Astrocyte (in vitro differentiated cells and primary cell): ENCODE results near the gene C6orf136. TPM values are rescaled to one million over a fixed set of nuclear protein-coding genes. Genes with fewer than 3 reads are reported as not detected.

Source experiments
- DNase-seq: peaks from one replicate; pipeline ENCODE4 v3.0.0-alpha.2; 2010; ENCODE audit warnings: low read depth
- FAIRE-seq: peaks from 2 replicates; lab custom pipeline; 2011; peaks lifted over from hg19 to GRCh38; lab: Jason Lieb, UNC
- H2AFZ ChIP-seq: 2 replicates; pipeline ENCODE4 v1.6.0; 2012; ENCODE audit warnings: low read depth, low read length, inconsistent platforms
- H3K27ac ChIP-seq: 2 replicates; pipeline ENCODE4 v1.5.1; 2011; ENCODE audit warnings: low read depth, low read length, inconsistent platforms
- H3K27me3 ChIP-seq: 2 replicates; pipeline ENCODE4 v1.6.0; 2011; ENCODE audit warnings: low read length, inconsistent platforms; ENCODE audit not compliant: insufficient read depth
- H3K36me3 ChIP-seq: 2 replicates; pipeline ENCODE4 v1.5.1; 2011; ENCODE audit warnings: low read length, inconsistent platforms; ENCODE audit not compliant: insufficient read depth
- H3K4me1 ChIP-seq: 2 replicates; pipeline ENCODE4 v1.5.1; 2011; ENCODE audit warnings: low read length, inconsistent platforms; ENCODE audit not compliant: insufficient read depth
- H3K4me2 ChIP-seq: 2 replicates; pipeline ENCODE4 v1.6.0; 2012; ENCODE audit warnings: low read length, inconsistent platforms
- H3K4me3 ChIP-seq: 2 replicates; pipeline ENCODE4 v1.5.1; 2011; ENCODE audit warnings: low read depth, mild to moderate bottlenecking, low read length, inconsistent platforms; ENCODE audit not compliant: insufficient read depth
- H3K79me2 ChIP-seq: 2 replicates; pipeline ENCODE4 v1.6.0; 2012; ENCODE audit warnings: mild to moderate bottlenecking, low read length, inconsistent platforms; ENCODE audit not compliant: insufficient read depth
- H3K9ac ChIP-seq: 2 replicates; pipeline ENCODE4 v1.6.0; 2012; ENCODE audit warnings: mild to moderate bottlenecking, low read length, inconsistent platforms
- H3K9me3 ChIP-seq: 2 replicates; pipeline ENCODE4 v1.5.1; 2012; ENCODE audit warnings: low read depth, mild to moderate bottlenecking, low read length, inconsistent platforms; ENCODE audit not compliant: insufficient read depth
- H4K20me1 ChIP-seq: 2 replicates; pipeline ENCODE4 v1.6.0; 2012; ENCODE audit warnings: low read length, inconsistent platforms; ENCODE audit not compliant: insufficient read depth
- H3K27ac Mint-ChIP-seq: one replicate; pipeline ENCODE4 v1.8.0; 2021; ENCODE audit warnings: mild to moderate bottlenecking, mixed read lengths; ENCODE audit not compliant: unreplicated experiment
- H3K27me3 Mint-ChIP-seq: one replicate; pipeline ENCODE4 v1.8.0; 2021; ENCODE audit warnings: low read depth, mixed read lengths; ENCODE audit not compliant: unreplicated experiment
- H3K36me3 Mint-ChIP-seq: one replicate; pipeline ENCODE4 v1.8.0; 2021; ENCODE audit warnings: low read depth, mixed read lengths; ENCODE audit not compliant: unreplicated experiment
- H3K4me1 Mint-ChIP-seq: one replicate; pipeline ENCODE4 v1.8.0; 2021; ENCODE audit warnings: low read depth, mixed read lengths; ENCODE audit not compliant: unreplicated experiment
- H3K4me3 Mint-ChIP-seq: one replicate; pipeline ENCODE4 v1.8.0; 2021; ENCODE audit warnings: mild to moderate bottlenecking, moderate library complexity, mixed read lengths; ENCODE audit not compliant: unreplicated experiment
- H3K9me3 Mint-ChIP-seq: one replicate; pipeline ENCODE4 v1.8.0; 2021; ENCODE audit warnings: mild to moderate bottlenecking, mixed read lengths; ENCODE audit not compliant: unreplicated experiment
- EZH2 ChIP-seq: IDR thresholded peaks from 2 replicates; pipeline ENCODE4 v1.6.1; 2012; ENCODE audit warnings: mild to moderate bottlenecking, low read length, inconsistent platforms; ENCODE audit not compliant: insufficient read depth
- total RNA-seq: library from RNA; stranded (reverse); gene quantifications from 2 replicates; pipeline ENCODE4 v1.2.1, GENCODE V29; 2021
- TF ChIP-seq, protein P1 (sequence below): IDR thresholded peaks from 2 replicates; pipeline ENCODE4 v1.5.1; 2011; ENCODE audit warnings: low read depth, mild to moderate bottlenecking, inconsistent platforms, low read length, moderate library complexity; ENCODE audit not compliant: insufficient read depth

C6orf136 gene
- total RNA-seq, 1 donor from 2014 or later: 12.7 TPM

DNA sequence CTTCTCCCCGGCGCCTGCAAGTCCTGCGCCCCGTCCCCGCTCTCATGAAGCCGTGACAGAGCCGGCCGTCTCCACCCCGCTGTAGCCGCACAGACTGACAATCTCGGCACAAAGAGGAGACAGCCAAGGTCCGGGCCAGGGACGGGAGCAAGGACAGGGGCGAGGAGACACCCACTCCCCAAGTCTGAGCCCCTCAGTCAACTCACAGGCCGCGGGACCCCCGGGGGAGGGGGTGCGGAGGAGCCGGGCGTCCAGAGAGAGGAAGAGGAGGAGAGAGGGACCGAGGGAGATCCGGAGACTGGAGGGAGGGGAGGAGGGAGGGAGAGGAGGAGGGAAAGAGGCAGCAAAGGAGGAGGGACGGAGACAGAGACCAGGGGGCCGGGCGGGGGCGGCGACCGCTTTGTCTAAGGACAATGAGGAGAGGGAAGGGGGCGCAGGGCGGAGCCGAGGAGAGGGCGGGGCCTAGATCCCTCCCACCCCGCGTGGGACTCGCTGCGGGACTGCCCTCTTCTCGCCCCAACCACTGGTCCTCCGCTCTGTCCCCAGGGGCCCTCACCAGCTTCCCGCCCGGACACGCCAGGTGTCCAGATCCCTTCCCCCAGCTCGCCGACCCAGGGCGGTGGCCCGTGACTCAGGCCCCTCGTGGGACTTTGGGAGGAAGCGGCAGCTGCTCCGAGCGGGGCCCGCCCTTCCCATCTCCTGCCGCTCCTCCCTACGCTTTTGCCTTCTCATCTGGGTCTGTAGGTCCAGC lies 40.1 kb downstream of the C6orf136 start:
- H3K4me2 ChIP-seq: peak overlapping the region; percentile 100
- Mint-ChIP-seq H3K9me3 (peaks cover 2% of the 10 kb centered on the region), H3K4me1 (peaks cover 33% of the 10 kb centered on the region), H3K27me3 (no peaks in the 10 kb centered on the region), H3K36me3 (peaks cover 15% of the 10 kb centered on the region), H3K27ac (peak overlapping the region; percentile 87), H3K4me3 (peak overlapping the region; percentile 97)
- no peaks in the 10 kb centered on the region for H3K36me3 ChIP-seq
- H3K9ac ChIP-seq: peak overlapping the region; percentile 98
- peaks cover 44% of the 10 kb centered on the region for H3K4me1 ChIP-seq
- H3K27me3 ChIP-seq: no peaks in the 10 kb centered on the region
- H3K9me3 ChIP-seq: no peaks in the 10 kb centered on the region
- peak overlapping the region; percentile 87 for H3K4me3 ChIP-seq
- no peak for TF ChIP-seq EZH2
- TF ChIP-seq, protein P1, sequence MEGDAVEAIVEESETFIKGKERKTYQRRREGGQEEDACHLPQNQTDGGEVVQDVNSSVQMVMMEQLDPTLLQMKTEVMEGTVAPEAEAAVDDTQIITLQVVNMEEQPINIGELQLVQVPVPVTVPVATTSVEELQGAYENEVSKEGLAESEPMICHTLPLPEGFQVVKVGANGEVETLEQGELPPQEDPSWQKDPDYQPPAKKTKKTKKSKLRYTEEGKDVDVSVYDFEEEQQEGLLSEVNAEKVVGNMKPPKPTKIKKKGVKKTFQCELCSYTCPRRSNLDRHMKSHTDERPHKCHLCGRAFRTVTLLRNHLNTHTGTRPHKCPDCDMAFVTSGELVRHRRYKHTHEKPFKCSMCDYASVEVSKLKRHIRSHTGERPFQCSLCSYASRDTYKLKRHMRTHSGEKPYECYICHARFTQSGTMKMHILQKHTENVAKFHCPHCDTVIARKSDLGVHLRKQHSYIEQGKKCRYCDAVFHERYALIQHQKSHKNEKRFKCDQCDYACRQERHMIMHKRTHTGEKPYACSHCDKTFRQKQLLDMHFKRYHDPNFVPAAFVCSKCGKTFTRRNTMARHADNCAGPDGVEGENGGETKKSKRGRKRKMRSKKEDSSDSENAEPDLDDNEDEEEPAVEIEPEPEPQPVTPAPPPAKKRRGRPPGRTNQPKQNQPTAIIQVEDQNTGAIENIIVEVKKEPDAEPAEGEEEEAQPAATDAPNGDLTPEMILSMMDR: no peak
- no peak for FAIRE-seq
- H4K20me1 ChIP-seq: peaks cover 41% of the 10 kb centered on the region
- peak overlapping the region; percentile 44 for H2AFZ ChIP-seq
- peak; percentile 94 for DNase-seq
- H3K27ac ChIP-seq: peak overlapping the region; percentile 95
- H3K79me2 ChIP-seq: peaks cover 79% of the 10 kb centered on the region

DNA sequence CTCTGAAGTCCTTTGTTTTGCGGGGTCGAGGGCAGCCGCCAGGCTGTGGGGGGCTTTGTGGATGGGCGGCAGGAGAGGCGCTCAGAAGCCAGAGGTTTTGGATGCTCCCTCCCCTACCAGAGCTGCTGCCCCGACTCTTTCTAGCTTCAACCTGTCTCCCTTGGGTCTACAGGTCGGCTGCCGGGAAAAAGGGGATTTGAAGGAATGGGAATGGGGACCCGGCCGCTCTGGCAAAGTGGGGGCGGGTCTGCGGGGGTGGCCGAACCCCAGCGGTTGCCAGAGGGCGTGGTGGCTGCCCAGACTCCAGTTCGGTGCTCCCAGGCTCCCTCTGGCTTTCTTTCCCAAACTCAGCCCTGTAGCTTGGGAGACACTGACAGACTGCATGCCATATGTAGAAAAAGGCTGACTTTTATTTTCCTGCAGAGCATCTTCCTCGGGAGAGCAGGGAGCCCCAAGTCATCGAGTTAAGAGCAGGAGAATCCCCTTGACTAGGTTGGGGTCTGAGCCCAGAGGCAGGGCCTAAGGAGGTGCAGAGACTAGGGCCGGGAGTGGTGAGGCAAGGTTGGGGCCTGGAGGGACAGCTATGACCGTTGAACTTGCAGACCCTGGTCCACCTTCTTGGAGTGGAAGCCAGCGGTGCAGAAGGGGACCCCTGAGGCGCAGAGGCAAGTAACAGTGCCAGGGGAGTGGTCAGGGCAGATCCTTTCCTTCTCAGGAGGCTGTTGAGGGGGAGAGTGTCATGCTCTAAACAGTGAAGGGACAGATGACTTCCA lies 40.9 kb downstream of the C6orf136 start:
- H3K36me3 Mint-ChIP-seq: peaks cover 15% of the 10 kb centered on the region
- peak overlapping the region; percentile 98 for H3K9ac ChIP-seq
- peak; percentile 26 for DNase-seq
- H3K27me3 Mint-ChIP-seq: no peaks in the 10 kb centered on the region
- TF ChIP-seq EZH2: no peak
- TF ChIP-seq, protein P1: no peak
- peaks cover 72% of the 10 kb centered on the region for H3K79me2 ChIP-seq
- peak overlapping the region; percentile 100 for H3K4me2 ChIP-seq
- H3K27me3 ChIP-seq: no peaks in the 10 kb centered on the region
- H3K36me3 ChIP-seq: no peaks in the 10 kb centered on the region
- peak overlapping the region; percentile 97 for H3K4me3 Mint-ChIP-seq
- H3K27ac Mint-ChIP-seq: peak overlapping the region; percentile 87
- H2AFZ ChIP-seq: peak overlapping the region; percentile 44
- H3K9me3 Mint-ChIP-seq: peaks cover 2% of the 10 kb centered on the region
- H3K9me3 ChIP-seq: no peaks in the 10 kb centered on the region
- no peak for FAIRE-seq
- peaks cover 38% of the 10 kb centered on the region for H3K4me1 ChIP-seq
- H3K27ac ChIP-seq: peak overlapping the region; percentile 95
- H4K20me1 ChIP-seq: peaks cover 34% of the 10 kb centered on the region
- H3K4me1 Mint-ChIP-seq: peaks cover 36% of the 10 kb centered on the region
- H3K4me3 ChIP-seq: peak overlapping the region; percentile 87
